Astrocyte of the cerebellum (primary cell): Measurements from ENCODE around the gene TSPYL1.

ENCODE experiments used
- DNase-seq: peaks from one replicate; pipeline ENCODE4 v3.0.0-alpha.2; 2011; ENCODE audit warnings: low read depth
- H3K4me3 ChIP-seq: 2 replicates; pipeline ENCODE4 v1.5.1; 2011; ENCODE audit warnings: mild to moderate bottlenecking, low read depth, low read length, moderate library complexity
- in situ Hi-C: cut with HindIII; loops from 2 replicates; pipeline ENCODE4 v1.10.0; 2017; ENCODE audit warnings: low sequenced_read_pairs
- TF ChIP-seq, protein P1 (sequence below): IDR thresholded peaks from 2 replicates; pipeline ENCODE4 v1.5.1; 2012; ENCODE audit warnings: low read length, low read depth, moderate library complexity, mild to moderate bottlenecking; ENCODE audit errors: missing control alignments

Gene TSPYL1

DNA sequence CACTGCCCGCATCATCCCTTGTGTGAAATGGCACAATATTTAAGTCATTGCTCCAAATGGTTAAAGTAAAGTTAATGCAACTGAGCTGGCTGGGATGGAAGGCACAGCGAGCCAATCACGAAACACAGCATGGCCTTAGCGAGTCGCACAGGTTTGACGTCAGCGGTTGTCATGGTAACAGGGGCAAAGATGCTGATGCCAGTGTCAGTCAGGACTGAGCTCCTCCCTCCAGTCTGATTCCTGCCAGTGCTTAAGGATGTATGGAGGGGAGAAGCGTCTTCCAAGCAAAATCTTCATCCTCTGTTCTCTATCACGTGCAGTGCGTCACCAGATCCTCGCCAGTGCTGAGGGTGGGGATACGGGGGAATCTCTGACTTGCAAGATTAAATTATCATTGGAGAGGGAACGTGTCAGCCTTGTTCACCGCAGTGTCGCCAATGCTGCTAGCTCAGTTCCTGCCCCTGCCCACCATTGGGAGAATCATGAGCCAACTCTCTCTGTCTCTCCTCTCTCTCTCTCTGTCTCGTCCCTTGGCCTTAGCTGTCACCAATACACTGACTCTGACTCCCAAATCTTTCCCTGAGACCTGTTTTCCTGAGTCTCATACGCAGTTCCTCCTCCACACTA, 50.3 kb downstream of the TSPYL1 start:
- H3K4me3 ChIP-seq = peak overlapping the region; percentile 40
- in situ Hi-C loops = no loop called here
- TF ChIP-seq, protein P1, sequence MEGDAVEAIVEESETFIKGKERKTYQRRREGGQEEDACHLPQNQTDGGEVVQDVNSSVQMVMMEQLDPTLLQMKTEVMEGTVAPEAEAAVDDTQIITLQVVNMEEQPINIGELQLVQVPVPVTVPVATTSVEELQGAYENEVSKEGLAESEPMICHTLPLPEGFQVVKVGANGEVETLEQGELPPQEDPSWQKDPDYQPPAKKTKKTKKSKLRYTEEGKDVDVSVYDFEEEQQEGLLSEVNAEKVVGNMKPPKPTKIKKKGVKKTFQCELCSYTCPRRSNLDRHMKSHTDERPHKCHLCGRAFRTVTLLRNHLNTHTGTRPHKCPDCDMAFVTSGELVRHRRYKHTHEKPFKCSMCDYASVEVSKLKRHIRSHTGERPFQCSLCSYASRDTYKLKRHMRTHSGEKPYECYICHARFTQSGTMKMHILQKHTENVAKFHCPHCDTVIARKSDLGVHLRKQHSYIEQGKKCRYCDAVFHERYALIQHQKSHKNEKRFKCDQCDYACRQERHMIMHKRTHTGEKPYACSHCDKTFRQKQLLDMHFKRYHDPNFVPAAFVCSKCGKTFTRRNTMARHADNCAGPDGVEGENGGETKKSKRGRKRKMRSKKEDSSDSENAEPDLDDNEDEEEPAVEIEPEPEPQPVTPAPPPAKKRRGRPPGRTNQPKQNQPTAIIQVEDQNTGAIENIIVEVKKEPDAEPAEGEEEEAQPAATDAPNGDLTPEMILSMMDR = no peak
- DNase-seq = peak; percentile 94
